Measurements from ENCODE around the gene ARMS2.

DNA sequence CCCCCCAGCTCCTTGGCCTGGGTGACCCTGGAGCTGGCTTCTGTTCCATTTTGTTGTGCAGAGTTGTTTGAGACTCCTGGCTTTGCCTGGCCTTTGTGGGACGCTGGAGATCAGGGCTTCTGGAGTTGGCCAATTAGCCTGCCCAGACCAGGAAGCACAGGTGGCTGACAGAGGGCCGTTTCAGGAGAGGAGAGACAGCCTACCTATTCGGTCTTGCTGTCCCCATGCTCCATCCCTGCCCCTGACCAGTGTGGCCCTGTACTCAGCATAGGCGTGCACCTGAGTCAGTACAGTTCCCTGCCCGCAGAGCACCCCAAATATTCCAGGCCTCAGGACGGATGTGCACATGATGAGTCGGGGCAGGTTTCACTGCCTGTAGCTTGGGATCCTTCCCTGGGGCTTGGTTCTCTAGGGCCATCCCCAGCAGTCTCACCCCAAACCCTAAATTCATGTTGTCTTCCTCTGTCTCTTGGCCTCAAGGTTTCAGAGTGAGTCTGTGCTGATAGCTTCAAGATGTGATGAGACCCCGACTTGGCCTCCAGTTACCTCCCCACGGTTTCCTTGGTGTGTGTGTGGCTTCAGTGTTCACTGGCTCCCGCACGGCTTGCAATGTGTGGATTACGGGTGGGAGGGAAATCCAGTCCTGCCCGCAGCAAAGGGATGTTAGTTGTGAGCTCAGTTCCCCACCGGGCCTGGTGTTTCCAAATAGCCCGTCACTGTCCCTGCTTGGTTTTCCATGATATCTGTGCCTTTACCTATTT is 51.6 kb downstream of the ARMS2 start:
- TF ChIP-seq, protein P1, sequence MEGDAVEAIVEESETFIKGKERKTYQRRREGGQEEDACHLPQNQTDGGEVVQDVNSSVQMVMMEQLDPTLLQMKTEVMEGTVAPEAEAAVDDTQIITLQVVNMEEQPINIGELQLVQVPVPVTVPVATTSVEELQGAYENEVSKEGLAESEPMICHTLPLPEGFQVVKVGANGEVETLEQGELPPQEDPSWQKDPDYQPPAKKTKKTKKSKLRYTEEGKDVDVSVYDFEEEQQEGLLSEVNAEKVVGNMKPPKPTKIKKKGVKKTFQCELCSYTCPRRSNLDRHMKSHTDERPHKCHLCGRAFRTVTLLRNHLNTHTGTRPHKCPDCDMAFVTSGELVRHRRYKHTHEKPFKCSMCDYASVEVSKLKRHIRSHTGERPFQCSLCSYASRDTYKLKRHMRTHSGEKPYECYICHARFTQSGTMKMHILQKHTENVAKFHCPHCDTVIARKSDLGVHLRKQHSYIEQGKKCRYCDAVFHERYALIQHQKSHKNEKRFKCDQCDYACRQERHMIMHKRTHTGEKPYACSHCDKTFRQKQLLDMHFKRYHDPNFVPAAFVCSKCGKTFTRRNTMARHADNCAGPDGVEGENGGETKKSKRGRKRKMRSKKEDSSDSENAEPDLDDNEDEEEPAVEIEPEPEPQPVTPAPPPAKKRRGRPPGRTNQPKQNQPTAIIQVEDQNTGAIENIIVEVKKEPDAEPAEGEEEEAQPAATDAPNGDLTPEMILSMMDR (conservative IDR thresholded peaks at IDR 0.05; ENCODE audit: low read length): no peak
- TF ChIP-seq EZH2phosphoT487 (IDR thresholded peaks at IDR 0.05; ENCODE audit: borderline replicate concordance): no peak
